Activated CD8-positive, alpha-beta memory T cell treated with anti-CD3 and anti-CD28 coated beads for 36 hours (primary cell): ENCODE results near the gene RPUSD4. TPM values are rescaled to one million over a fixed set of nuclear protein-coding genes. Genes with fewer than 3 reads are reported as not detected.

Experiments
- CTCF ChIA-PET: fragments of 350-600 bp; sonication (Branson Sonifier 250); formaldehyde crosslinking; loops from one replicate; lab custom pipeline; 2021; ENCODE audit warnings: antibody characterized with exemption; lab: Charles Lee
- POLR2A ChIA-PET: fragments of 350-600 bp; sonication (Branson Sonifier 250); formaldehyde crosslinking; loops from one replicate; lab custom pipeline; 2021; ENCODE audit warnings: antibody characterized with exemption; lab: Charles Lee
- total RNA-seq, 2 experiments: library from RNA; stranded (reverse); gene quantifications; one replicate each; pipeline ENCODE4 v1.2.3, GENCODE V29; 2021

Gene RPUSD4
- total RNA-seq, 2 experiments from 2014 or later, result 46.9 to 49.3 TPM

- POLR2A ChIA-PET, result no interaction called here
- CTCF ChIA-PET, result no interaction called here
Observed at GRCh38 chr11:126163779-126164178, 47.7 kb downstream of the RPUSD4 start.

DNA sequence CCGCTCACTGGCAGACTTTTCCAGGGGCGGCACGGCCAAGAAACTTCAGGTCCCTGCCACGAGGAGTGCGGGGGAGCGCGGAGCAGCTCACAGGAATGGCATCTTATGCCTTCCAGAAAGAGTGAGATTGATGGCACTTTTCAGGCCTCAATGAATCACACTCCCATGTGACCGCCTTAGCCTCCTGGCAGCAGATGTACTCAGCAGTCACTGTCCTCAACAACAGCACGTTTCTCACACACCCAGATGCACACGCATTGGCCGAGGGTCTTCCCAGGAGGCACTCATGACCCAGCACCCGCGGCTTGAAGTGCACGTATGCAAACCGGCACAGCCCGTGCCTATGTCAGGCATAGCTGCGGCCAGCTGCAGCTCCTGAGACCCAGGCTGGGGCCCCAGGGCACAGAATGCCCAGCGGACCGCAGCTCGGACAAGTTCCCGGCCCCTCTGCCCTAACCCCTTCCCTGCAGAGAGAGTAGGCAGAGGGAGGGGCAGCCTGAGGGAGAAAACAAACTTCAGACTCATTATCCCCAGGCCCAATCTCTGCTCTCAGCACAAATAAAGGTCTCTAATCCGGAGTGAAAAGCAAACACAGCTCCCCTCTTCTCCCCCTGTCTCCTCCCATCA, 48.3 kb downstream of the RPUSD4 start:
- ChIA-PET CTCF (no interaction called here), POLR2A (no interaction called here)

DNA sequence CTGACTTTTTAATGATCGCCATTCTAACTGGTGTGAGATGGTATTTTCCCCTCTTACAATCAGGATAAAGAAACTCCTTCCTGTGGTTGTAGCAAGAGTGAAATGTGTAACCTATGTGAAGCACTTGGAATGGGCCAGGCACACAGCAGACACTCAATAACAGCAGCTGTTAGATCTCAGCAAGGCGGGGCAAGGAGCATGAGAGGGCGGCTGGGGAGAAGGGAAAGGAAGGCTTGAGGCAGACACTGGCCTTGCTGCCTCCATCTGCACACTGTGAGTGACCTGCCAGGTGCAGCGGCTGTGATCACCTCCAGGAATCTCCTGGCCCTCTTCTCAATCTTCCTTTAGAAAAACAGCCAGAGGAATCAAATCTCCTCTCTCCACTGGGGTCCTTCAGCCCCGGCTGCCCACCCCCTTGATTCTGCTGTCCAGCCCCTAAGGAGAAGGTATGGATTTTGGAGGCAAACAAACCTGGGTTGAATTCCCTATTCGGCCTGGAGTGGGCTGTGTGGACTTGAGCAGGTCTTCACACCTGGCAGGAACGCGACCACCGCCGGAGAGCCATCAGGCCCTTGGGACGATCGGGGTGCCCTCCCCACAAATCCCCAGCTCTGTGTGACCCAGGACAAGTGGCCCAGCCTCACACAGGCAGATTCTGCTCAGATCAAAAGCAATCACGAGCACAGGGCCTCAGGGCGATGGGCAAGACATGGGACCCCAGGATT, 49.0 kb downstream of the RPUSD4 start:
- ChIA-PET POLR2A (no interaction called here), CTCF (no interaction called here)

DNA sequence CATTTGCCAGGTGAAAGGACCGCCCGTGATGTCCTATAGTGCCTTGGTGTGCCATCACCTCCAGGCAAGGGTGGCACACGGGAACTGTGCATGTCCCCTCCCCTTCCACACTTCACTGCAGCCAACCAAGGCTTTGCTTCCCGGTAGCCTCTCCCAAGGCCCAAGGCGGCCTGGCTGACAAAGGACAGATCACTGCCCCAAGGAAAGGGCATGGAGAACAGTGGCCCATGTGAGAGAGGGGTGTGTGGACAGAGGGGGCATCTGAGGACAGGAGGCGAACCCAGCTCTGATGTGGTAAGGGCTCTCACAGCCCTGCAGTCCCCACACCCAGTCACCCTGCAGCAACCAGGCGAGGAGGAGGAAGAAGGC, 50.4 kb downstream of the RPUSD4 start:
- ChIA-PET CTCF (no interaction called here), POLR2A (no interaction called here)

GRCh38 chr11:126160345-126161022, 51.0 kb downstream of the RPUSD4 start:
- CTCF ChIA-PET, result no interaction called here
- POLR2A ChIA-PET, result no interaction called here

DNA sequence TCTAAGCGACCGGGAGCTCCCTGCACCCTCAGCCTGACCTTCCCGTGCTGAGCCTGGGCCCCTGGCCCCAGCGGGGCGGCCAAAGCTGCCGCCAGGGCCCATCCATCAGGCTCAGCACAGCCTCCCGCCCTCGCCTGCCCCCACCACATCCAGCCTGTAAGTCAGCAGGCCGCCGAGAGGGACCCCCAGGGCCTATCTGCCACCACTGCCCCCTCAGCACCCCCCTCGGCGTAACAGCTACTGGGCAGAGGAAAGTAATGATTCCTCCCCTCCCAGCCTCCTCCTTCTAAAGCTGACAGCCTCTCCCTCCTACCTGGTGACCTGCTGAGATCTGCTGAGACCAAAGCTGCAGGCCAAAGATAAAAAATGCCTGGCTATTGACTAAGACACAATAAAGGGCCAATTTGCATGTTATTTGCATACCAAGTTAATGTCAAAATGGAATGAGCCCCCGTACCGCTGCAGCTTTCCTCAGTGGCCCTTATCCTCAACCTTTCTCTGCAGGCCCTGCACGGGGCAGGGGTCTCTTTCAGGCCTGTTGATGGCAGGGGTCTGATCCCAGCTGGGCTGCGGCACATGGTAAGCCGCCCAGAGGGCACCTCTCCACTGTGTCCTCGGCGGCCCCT, 51.6 kb downstream of the RPUSD4 start:
- CTCF ChIA-PET, result no interaction called here
- POLR2A ChIA-PET, result no interaction called here

DNA sequence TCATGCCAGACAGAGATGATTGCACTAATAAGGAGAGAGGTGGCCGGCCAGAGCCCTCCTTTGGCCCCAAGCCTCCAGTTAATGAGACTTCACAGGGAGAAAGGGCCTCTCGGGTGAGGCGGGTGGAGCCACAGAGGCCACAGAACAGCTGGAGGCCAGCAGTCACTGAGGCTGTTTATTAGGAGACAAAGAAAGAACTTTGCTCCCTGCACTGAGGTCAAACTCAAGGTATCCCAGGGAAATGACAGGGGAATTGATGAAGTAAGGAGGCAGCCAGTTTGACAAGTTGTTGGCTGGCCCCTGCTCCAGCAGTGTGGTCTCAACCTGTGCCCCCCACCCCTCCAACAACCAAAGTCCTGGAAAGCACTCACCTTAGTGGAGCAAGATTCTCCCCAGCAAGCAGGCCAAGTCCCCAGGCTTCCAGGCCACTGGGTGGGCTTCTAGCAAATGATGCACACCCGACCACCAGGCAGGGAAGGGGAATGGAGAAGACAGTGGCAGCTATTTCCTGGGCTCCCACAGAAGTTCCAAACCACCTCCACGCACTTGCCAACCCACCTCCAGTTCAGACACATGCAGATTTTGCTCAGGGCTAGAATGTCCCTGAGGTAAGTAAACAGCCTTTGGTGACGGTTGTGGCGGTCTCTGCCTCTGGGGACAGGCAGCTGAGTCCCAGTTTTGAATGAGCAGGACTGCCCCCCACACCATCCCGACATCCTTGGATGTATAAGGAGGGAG, 53.2 kb downstream of the RPUSD4 start:
- ChIA-PET CTCF (no interaction called here), POLR2A (no interaction called here)

DNA sequence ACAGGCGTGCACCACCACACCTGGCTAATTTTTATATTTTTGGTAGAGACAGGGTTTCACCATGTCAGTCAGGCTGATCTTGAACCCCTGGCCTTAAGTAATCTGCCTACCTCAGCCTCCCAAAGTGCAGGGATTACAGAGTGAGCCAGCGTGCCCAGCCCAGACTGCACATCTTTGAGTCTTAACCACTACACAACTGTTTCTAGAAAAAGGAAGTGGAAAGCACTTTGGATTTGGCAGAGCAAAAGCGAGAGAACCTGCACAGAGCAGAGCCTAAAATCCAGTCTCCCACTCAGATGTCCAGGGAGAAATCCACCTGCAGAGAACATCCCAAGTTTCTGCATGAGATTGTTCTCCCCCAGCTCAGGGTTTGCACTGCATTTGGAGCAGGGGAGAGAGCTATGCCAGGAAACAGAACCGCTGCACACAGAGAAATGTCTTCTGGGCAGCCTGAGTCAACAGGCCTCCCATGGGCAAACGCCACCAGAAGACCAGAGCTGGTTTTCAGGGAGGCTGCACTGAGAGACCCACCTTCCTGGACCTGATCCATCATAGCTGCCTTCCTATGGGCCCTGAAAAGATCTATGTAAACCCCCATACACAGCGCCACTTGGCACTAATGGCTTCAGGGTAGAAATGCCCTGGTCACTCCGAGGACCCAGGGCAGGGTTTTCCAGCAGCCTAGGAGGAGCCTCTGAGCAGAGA, 54.0 kb downstream of the RPUSD4 start:
- CTCF ChIA-PET, result no interaction called here
- POLR2A ChIA-PET, result no interaction called here

DNA sequence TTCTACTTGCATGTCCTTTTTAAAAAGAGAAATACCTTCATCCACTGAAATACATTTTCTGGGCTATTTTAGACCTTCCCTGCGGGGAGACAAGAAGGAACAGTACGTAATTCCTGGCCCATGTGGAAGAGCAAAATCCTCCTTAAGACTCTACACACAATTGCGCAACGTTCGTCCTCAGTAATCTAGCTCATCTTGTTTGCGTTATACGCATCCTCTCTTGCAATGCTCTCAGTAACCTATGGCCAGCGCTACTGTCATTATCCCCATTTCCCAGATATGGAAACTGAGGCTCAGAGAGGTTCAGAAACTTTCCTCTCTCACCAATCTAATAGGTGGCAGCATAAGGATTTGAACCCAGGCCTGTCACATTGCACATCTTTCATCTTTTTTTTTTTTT, 54.6 kb downstream of the RPUSD4 start:
- CTCF ChIA-PET, result no interaction called here
- POLR2A ChIA-PET, result no interaction called here

DNA sequence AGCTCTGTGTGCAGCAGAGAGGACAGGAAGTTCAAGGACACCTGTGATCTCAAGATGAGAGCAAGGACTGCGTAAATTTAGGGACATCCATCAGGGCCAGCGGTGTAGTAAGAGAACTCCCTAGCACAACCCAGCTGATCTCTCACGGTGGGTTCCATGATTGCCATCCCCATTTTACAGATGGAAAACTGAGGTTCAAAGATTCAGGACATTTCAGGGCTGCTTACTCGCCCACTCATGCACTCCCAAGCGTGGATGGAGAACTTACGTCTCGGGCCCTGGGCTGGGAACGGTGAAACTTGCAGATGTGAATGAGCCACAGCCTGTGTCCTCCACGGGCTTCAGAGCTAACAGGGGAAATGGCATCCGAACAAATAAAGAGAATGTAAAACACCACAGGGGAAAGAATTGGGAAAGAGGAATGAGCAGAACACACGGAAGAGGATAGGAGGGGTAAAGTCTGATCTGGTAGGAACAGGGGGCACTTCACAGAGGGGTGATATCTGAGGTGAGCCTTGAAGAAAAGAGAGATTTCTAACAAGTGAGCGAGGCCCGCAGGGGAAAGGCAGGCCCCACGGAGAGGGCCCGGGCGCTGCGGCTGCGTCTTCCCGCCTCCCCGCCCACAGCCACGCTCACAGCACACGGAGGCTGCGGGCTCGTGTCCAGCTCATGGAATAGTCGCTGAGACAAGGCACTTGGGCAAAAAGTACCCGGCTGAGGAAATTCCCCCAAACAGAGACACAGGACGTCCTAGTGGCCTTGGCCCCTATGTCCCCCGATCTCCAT, 55.9 kb downstream of the RPUSD4 start:
- POLR2A ChIA-PET, result no interaction called here

DNA sequence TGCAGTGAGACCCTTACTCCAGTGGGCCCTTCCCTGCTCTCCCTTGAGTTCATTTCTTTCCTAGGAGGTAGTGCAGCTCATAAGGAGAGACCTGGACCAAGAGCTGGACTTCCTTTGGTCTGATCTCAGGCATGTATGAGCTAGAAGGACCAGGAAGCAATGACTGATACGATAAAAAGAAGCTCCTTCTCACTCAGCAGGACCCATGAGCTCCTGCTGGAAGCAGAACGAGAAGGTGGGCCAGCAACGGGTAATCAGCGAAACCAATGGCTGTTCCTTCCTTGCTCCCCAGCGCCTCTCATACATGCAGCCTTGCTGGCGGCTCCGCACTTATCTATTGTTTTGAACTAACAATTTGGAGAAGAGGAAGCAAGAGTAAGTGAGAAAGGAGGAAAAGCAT, 56.8 kb downstream of the RPUSD4 start:
- ChIA-PET POLR2A (no interaction called here), CTCF (no interaction called here)

More for the DNA sequence above, 55.9 kb downstream of the RPUSD4 start:
- CTCF ChIA-PET, result no interaction called here

DNA sequence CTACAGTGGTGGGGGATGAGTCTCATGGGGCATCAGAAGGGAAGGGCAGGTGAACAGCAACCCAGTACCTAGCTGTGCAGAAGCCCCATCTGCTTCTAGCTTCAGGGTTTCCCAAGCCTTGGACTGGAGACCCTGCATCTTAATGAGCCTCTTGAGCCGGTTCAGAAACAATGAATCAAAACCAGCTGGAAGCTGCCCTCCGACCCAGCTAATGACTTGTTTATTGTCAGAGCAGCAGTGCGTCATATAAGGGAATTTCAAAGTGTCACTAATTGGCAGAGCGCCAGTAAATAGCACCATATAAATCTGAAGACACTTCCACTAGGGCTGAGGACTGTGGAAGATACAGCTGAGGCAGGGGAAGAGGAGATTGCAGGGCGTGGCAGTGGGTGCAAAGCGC, 57.5 kb downstream of the RPUSD4 start:
- POLR2A ChIA-PET, result no interaction called here
- CTCF ChIA-PET, result no interaction called here

DNA sequence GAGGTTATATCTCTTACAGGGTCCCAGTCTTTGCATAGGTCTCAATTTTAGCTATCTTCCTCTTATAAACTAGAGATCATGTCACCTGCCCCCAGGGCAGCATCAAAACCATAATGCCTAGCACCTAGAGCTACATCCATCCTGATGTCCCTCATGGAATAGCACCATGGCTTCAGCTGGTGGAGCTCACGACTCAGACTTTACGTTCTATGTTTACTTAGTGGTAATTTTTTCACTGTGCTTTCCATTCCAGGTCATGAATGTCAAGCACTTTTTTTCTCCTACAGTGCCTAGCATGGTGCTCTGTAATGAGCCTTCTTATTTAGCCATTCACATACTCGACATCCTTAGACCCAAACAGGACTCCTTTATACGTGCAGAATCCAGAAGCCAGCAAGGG, 58.4 kb downstream of the RPUSD4 start:
- ChIA-PET POLR2A (no interaction called here), CTCF (no interaction called here)

- ChIA-PET POLR2A (no interaction called here), CTCF (no interaction called here)
Observed at GRCh38 chr11:126152586-126152985, 58.9 kb downstream of the RPUSD4 start.

DNA sequence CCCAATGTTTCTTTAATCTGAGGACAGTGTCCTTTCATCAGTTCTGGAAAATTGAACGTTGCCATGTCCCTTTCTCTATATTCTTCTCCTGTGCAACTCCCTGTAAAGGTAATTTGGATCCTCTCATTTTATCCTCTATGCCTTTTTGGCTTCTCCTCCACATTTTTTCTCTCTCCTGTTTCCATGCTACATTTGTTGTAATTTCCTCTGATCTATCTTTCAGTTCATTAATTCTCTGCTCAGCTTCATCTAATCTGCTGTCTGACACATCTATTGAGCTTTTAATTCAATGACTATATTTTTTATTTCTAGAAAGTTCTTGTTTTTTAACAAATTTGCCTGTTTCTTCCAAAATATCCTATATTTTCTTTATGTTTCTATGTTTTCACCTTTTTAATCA, 59.3 kb downstream of the RPUSD4 start:
- POLR2A ChIA-PET, result no interaction called here
- CTCF ChIA-PET, result no interaction called here
